Activated CD4-positive, alpha-beta T cell treated with anti-CD3 and anti-CD28 coated beads, Interleukin-2, Interleukin-6, amounts not matched to agents 100 ng/mL and 50 ng/mL, durations not matched to agents 16 hours and 8 hours (primary cell): ENCODE measurements around the gene TP53I3.
"Not testable (repeated sequence)": the region's sequence is repeated elsewhere in the genome, so short reads cannot be mapped to it uniquely, and the experiment has no call there.

Experiments used
- DNase-seq: peaks from one replicate; pipeline ENCODE4 v3.0.0-alpha.2; 2020

TP53I3 gene

GRCh38 chr2:24051833-24052232 is 32.8 kb downstream of the TP53I3 start:
- DNase-seq = no peak

GRCh38 chr2:24050041-24050979 is 34.3 kb downstream of the TP53I3 start:
- peak; percentile 2 for DNase-seq

GRCh38 chr2:24049485-24050021 is 35.1 kb downstream of the TP53I3 start, which contains the start of gene FKBP1B:
Gene FKBP1B, plus strand, starts transcription at chr2:24049741. Its CDS starts 109 bp downstream, at chr2:24049850.
- DNase-seq = peak; percentile 65

- DNase-seq = no peak
These were observed 35.7 kb downstream of the TP53I3 start for GRCh38 chr2:24048769-24049484.

GRCh38 chr2:24047703-24048033 is 37.0 kb downstream of the TP53I3 start:
- no peak for DNase-seq

GRCh38 chr2:24046930-24047702 is 37.5 kb downstream of the TP53I3 start, which contains the start of gene WDCP:
Gene WDCP, minus strand, starts transcription at chr2:24047391. Its CDS starts 7,897 bp downstream, at chr2:24039494.
- peak; percentile 98 for DNase-seq

- no peak for DNase-seq
These were observed 38.1 kb downstream of the TP53I3 start for GRCh38 chr2:24046599-24046929.

GRCh38 chr2:24045511-24046508 is 38.8 kb downstream of the TP53I3 start:
- DNase-seq = no peak

- DNase-seq = not testable (repeated sequence)
These were observed 41.5 kb downstream of the TP53I3 start for GRCh38 chr2:24043133-24043532.

GRCh38 chr2:24040511-24040910 is 44.1 kb downstream of the TP53I3 start:
- DNase-seq = no peak

- no peak for DNase-seq
These were observed 45.7 kb downstream of the TP53I3 start for GRCh38 chr2:24038786-24039499.
